Measurements from ENCODE around the gene LRRC51.
A peak's percentile ranks its signal among the peaks of the same experiment; 100 is the strongest.

The LRRC51 gene, protein sequence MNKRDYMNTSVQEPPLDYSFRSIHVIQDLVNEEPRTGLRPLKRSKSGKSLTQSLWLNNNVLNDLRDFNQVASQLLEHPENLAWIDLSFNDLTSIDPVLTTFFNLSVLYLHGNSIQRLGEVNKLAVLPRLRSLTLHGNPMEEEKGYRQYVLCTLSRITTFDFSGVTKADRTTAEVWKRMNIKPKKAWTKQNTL

DNA sequence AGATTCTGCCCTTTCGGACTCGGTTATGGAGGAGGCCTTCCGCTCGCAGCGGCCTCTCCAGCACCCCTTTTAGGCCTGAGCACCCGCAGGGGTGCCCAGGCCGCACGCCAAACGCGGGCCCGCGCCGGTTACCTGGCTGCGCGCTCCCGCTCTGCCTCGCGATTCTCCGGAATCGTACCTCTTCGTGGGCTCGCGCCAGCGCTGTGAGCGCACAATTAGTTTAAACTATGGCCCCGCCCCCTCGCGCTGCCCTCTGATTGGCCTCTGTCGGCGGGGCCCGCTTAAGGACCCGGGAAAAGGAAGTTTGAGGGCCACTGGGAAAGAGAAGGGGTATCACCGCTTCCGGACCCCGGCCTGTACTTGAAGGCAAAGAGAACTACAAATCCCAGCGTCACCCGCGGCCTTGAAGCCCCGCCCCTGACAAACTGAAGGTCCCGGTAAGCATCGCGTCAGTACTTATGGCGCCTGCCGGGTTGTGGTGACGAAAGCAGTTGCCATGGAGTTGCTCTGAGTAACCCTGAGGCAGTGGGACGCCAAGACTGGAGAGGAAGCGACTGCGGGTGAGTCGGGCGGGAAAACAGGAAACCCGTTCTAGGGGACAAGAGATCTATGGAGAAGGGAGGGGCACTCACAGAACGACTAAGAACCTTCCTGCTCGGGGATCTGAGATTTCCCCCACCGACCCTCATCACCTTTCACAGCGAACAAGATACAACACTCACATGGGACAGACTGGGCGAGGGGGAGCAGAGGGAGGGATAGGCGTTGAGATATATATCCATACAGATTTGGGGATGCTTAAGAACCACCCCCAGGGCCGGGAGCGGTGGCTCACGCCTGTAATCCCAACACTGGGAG lies at the start of gene LRRC51, which contains the start of gene NUMA1:
LRRC51 (plus strand) TSS at position 525 of the 858 bp plus-strand sequence. CDS start 8,234 bp downstream, outside the sequence.
NUMA1 (minus strand) TSS at position 217 of the 858 bp plus-strand sequence. CDS start 44,599 bp downstream, outside the sequence.
- TF ChIP-seq, protein P1, sequence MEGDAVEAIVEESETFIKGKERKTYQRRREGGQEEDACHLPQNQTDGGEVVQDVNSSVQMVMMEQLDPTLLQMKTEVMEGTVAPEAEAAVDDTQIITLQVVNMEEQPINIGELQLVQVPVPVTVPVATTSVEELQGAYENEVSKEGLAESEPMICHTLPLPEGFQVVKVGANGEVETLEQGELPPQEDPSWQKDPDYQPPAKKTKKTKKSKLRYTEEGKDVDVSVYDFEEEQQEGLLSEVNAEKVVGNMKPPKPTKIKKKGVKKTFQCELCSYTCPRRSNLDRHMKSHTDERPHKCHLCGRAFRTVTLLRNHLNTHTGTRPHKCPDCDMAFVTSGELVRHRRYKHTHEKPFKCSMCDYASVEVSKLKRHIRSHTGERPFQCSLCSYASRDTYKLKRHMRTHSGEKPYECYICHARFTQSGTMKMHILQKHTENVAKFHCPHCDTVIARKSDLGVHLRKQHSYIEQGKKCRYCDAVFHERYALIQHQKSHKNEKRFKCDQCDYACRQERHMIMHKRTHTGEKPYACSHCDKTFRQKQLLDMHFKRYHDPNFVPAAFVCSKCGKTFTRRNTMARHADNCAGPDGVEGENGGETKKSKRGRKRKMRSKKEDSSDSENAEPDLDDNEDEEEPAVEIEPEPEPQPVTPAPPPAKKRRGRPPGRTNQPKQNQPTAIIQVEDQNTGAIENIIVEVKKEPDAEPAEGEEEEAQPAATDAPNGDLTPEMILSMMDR (IDR thresholded peaks at IDR 0.05; ENCODE audit: low read depth, low read length) = no peak

DNA sequence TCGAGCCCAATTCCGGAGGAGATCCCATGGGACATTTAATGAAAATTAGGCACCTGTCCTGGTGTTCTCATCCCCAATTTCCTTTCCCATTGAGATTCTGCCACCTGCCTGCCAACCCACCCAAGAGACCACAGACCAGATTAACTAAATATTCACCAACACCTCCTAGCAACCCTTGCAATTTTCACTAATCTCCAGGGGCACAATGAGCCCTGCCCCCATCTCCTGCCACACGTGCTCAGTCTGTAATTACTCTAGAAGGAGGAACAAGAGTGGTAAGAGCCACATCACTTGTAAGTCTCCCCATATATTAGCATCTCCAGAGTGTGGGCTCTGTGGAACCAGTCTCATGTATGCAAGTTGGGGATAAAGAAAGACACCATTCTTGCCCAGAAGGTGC lies 44.0 kb upstream of the LRRC51 start:
- TF ChIP-seq, protein P1 (IDR thresholded peaks at IDR 0.05; ENCODE audit: low read depth, low read length) = no peak

More for the DNA sequence above, at the start of gene LRRC51, which contains the start of gene NUMA1:
- H3K4me3 ChIP-seq (ENCODE audit: low read depth, low read length) = peak within 1 kb of the TSS; percentile 83

DNA sequence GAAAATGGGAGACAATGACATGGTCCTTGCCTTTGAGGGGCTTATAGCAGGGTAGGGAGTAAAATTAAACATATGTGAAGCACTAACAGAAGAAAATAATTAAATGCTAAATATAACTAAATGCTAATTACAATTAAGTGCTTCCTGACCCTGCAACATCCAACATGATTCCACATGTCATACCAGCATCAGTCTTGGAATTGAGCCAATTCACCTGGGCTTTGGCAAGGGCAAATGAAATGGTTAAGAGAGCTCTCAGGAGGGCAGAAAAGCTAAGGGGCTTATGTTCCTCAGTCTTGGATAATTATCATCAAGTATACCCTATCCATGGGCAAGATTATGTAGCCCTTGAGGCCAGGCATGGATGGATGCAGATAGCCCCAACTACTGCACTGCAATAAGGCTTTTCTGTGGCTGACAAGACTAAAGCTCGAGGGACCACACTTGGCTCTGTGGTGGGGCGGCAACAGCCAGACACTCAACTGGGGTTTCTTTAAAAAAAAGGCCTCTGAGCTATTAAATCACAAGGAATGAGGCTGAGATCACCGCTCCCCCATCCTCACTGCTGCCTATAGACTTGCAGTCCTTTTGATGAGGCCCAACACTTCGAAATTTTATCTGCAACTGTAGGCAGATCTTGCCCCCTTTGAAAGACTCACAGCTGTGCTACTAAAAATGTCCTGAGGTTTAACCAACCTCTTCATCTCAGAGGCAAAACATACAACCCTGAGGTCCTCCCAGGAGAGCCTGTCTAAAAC lies 42.9 kb upstream of the LRRC51 start:
- peak overlapping the region; percentile 79 for H3K4me3 ChIP-seq (ENCODE audit: low read depth, low read length)
- TF ChIP-seq, protein P1 (IDR thresholded peaks at IDR 0.05; ENCODE audit: low read depth, low read length) = no peak

More for the DNA sequence above, 44.0 kb upstream of the LRRC51 start:
- H3K4me3 ChIP-seq (ENCODE audit: low read depth, low read length) = no peak overlapping the region

DNA sequence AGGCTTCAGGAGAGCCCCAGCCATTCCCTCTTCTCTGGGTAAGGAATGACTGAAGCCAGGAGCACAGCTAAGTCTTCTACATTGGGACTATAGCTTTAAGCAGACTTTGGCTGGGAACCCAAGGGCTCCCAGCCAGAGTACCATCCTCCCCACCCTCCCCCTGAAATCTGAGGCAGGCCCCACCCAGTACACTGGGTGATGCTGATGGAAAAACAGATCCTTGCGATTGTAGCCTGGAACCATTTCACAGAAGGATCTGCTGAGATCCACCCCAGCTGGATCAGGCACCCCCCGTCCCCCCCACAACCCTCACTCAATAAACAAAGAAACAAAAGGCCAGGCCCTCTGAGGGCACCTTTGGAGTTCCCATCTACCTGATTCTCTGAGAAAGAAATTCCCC lies 42.2 kb upstream of the LRRC51 start:
- TF ChIP-seq, protein P1 (IDR thresholded peaks at IDR 0.05; ENCODE audit: low read depth, low read length) = no peak
- peak overlapping the region; percentile 79 for H3K4me3 ChIP-seq (ENCODE audit: low read depth, low read length)

DNA sequence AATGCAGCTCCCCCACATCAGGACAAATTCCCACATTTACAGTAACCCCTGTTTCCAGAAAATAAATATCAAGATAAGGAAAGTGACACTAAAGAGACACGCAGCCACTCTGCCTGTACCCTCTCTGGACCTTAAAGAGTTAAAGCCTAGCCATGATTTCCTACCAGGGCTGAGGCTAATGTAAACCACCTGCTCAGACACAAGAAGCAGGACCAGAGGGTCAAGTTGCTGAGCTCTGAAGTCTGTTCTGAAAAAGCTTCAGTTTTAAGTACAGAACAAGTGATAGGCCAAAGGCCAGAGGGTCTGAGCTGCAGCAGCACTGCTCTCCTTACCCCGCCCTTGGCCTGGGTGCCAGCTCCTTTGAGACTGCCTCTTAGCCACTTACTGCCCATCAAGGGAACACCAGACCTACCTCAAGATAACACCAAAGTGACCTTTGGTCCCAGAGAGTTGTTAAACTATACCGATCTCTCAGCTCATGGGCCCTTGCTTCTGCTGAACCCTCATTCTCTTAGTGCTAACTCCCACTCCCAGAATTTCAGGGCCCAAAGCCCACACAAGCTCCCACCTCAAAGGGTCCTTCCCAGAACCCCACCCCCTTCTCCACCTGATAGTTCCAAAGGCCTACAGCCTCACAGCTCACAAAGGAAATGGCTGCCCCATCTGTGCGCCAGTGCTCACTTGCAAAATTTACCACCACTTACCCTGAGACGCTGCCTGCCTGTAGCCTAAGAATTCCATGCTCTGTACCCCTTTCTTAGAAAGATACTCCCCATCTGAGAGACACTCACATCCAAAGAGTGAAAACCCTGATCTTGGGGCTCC lies 41.4 kb upstream of the LRRC51 start:
- peak overlapping the region; percentile 79 for H3K4me3 ChIP-seq (ENCODE audit: low read depth, low read length)
- TF ChIP-seq, protein P1 (IDR thresholded peaks at IDR 0.05; ENCODE audit: low read depth, low read length) = no peak

DNA sequence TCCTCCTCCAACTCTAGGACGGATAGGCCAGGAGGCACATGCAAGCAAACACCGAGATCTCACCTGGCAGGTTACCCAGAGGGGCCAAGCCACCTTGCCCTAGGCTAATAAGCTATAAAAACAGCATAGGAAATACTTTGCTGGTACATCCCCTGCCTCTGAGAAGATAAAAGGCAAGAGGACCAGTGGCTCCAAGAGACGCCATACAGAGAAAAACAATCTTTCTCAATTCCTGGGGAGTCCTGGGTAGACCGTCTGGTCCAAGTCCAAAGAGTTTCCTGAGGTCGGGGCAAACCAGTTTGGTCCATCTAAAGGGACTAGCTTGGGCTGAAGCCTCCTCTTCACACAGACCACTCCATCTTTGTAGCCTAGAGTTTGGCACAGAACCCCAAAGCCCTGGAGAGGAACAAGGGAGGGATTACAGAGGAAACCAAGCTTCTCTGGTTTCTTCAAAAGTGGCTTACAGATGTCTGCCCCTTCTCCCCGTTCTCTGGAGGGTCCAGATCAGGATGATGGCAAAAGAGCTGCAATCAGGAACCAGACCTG lies 40.7 kb upstream of the LRRC51 start:
- peak overlapping the region; percentile 79 for H3K4me3 ChIP-seq (ENCODE audit: low read depth, low read length)
- TF ChIP-seq, protein P1 (IDR thresholded peaks at IDR 0.05; ENCODE audit: low read depth, low read length) = no peak

Measured in WI38 (cell line).